KBM-7 (cell line): ENCODE measurements around the gene CREBZF.
A peak's percentile ranks its signal among the peaks of the same experiment; 100 is the strongest.
"Not testable (repeated sequence)": the region's sequence is repeated elsewhere in the genome, so short reads cannot be mapped to it uniquely, and the experiment has no call there.

Source experiments
- DNase-seq: peaks from one replicate; pipeline ENCODE4 v3.0.0-alpha.2; 2015
- in situ Hi-C: fragments of 300-500 bp; cut with MboI; formaldehyde crosslinking; loops from 2 replicates; pipeline ENCODE4 v1.14.3; 2020; ENCODE audit warnings: low sequenced_read_pairs, low pct_unique_long_range_greater_than_20kb, mixed read lengths

CREBZF gene

GRCh38 chr11:85628771-85629341 is 36.1 kb downstream of the CREBZF start:
- DNase-seq: no peak
- in situ Hi-C loops: no loop called here

GRCh38 chr11:85627998-85628770 is 36.7 kb downstream of the CREBZF start, which contains the start of gene TMEM126B:
TSS of gene TMEM126B (plus strand) at chr11:85628593. CDS start at chr11:85628608, 15 bp downstream.
- in situ Hi-C loops: no loop called here
- DNase-seq: peak; percentile 99

- peak; percentile 14 for DNase-seq
- in situ Hi-C loops: no loop called here
Observed at GRCh38 chr11:85627332-85627997, 37.5 kb downstream of the CREBZF start, which contains the start of gene DLG2. TSS of gene DLG2 (minus strand) at chr11:85627344.

- no peak for DNase-seq
- in situ Hi-C loops: no loop called here
Observed at GRCh38 chr11:85626496-85626895, 38.4 kb downstream of the CREBZF start.

GRCh38 chr11:85620256-85620655 is 44.7 kb downstream of the CREBZF start:
- no peak for DNase-seq
- in situ Hi-C loops: no loop called here

- in situ Hi-C loops: no loop called here
- DNase-seq: no peak
Observed at GRCh38 chr11:85619499-85619898, 45.4 kb downstream of the CREBZF start.

GRCh38 chr11:85611643-85612042 is 53.3 kb downstream of the CREBZF start:
- DNase-seq: peak; percentile 27

More at GRCh38 chr11:85611643-85612042, 53.3 kb downstream of the CREBZF start:
- in situ Hi-C loops: not testable (repeated sequence)
